RWPE1 (cell line): ENCODE results near the gene AGRN.

Experiments
- CTCF ChIA-PET: fragments of 350-600 bp; sonication (Branson Sonifier 250); formaldehyde crosslinking; extraction: SDS; loops from one replicate; lab custom pipeline; 2021; lab: Yijun Ruan, JAX
- POLR2A ChIA-PET: fragments of 400-600 bp; formaldehyde crosslinking; extraction: SDS; loops from one replicate; lab custom pipeline; 2020; ENCODE audit warnings: antibody characterized with exemption; ENCODE audit not compliant: low non-redundant PET; lab: Yijun Ruan, JAX
- DNase-seq: peaks from one replicate; pipeline ENCODE4 v3.0.0; 2012; ENCODE audit warnings: low spot score
- H3K27ac ChIP-seq: fragments of 450-650 bp; 2 replicates; pipeline ENCODE4 v1.5.1; 2017
- CTCF ChIP-seq: fragments of 450-650 bp; conservative IDR thresholded peaks from 2 replicates; pipeline ENCODE4 v1.5.1; 2017; ENCODE audit warnings: low read depth, mild to moderate bottlenecking

AGRN gene

GRCh38 chr1:978069-978834, 41.7 kb upstream of the AGRN start:
- no peak for DNase-seq
- no peak for TF ChIP-seq CTCF
- ChIA-PET CTCF (no interaction called here), POLR2A (no interaction called here)
- no peak overlapping the region for H3K27ac ChIP-seq

GRCh38 chr1:978835-979743, 40.8 kb upstream of the AGRN start:
- no peak for DNase-seq
- TF ChIP-seq CTCF: no peak
- ChIA-PET CTCF (interaction anchor here (0.8 kb wide), 2 partner anchors 23 to 73 kb away, joined by 3 to 5 read pairs; no protein-coding TSS in a partner anchor), POLR2A (no interaction called here)
- H3K27ac ChIP-seq: no peak overlapping the region

- CTCF ChIA-PET: interaction anchor here (0.8 to 1.0 kb wide), 3 partner anchors 13 to 74 kb away, joined by 3 to 5 read pairs (median 3); no protein-coding TSS in a partner anchor
- TF ChIP-seq CTCF: no peak
- POLR2A ChIA-PET: interaction anchor here (1.0 kb wide), 1 partner anchor 22 kb away, joined by 4 read pairs; no protein-coding TSS in a partner anchor
- DNase-seq: no peak
- no peak overlapping the region for H3K27ac ChIP-seq
Measured at GRCh38 chr1:979744-980072, 40.2 kb upstream of the AGRN start.

GRCh38 chr1:980137-980571, 39.8 kb upstream of the AGRN start:
- H3K27ac ChIP-seq: no peak overlapping the region
- ChIA-PET CTCF (interaction anchor here (0.8 to 1.0 kb wide), 3 partner anchors 13 to 74 kb away, joined by 3 to 5 read pairs (median 3); no protein-coding TSS in a partner anchor), POLR2A (interaction anchor here (1.0 to 1.3 kb wide), 2 partner anchors 13 to 22 kb away, joined by 4 to 5 read pairs; no protein-coding TSS in a partner anchor)
- no peak for TF ChIP-seq CTCF
- no peak for DNase-seq

- H3K27ac ChIP-seq: no peak overlapping the region
- no peak for TF ChIP-seq CTCF
- no peak for DNase-seq
- ChIA-PET POLR2A (interaction anchor here (1.0 to 1.3 kb wide), 2 partner anchors 14 to 21 kb away, joined by 4 to 5 read pairs; no protein-coding TSS in a partner anchor), CTCF (interaction anchor here (0.7 to 1.0 kb wide), 3 partner anchors 12 to 109 kb away, joined by 3 read pairs; no protein-coding TSS in a partner anchor)
Measured at GRCh38 chr1:980602-981395, 39.1 kb upstream of the AGRN start.
